ENCODE measurements around the gene TM9SF3. TPM values are rescaled to one million over a fixed set of nuclear protein-coding genes. Genes with fewer than 3 reads are reported as not detected.

The TM9SF3 gene
- total RNA-seq, result 10 to 100 TPM; 75.5 to 99.9 (median 86.8) TPM

DNA sequence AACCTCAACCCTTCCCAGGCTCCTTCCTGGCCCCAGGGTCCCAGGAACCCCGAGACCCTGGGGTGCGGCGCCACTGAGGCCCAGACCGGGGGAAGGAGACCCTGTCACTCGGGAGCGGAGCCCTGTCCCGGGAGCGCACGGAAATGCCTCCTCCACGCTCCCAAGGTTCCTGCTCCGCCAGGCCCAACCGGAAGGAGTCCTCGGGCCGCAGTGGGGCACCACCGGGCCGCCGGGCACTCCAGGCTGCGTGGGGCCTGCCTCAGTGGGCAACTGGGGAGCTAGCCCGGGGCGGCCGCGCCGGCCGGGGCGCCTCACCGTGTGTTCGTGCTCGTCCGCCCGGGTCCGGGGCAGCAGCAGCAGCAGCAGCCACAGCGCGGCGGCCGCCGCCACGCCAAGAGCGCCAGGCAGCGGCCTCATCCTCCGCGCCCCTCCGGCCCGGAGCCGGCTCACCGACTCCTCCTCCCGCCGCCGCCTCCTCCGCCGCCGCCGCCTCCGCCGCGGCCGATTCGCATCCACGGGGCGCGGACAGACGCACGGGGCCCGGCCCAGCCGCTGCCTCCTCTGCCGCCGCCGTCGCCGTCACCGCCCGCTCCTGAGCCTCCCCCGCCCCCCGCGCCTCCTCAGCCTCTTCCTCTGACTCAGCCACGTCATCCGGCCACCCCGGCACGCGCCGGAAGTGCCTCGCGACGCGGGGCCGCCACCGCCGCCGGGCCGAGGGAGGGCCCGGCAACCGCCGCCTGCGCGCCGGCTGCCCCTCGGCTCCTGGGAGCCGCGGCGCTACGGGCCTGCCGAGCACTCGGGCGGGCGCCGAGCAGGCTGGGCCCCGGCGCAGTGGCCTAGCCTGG lies at the start of gene TM9SF3:
Gene TM9SF3, minus strand, starts transcription at position 594 of the 845 bp plus-strand sequence. Its CDS starts 177 bp downstream, at position 417.
- TF ChIP-seq, protein P1, sequence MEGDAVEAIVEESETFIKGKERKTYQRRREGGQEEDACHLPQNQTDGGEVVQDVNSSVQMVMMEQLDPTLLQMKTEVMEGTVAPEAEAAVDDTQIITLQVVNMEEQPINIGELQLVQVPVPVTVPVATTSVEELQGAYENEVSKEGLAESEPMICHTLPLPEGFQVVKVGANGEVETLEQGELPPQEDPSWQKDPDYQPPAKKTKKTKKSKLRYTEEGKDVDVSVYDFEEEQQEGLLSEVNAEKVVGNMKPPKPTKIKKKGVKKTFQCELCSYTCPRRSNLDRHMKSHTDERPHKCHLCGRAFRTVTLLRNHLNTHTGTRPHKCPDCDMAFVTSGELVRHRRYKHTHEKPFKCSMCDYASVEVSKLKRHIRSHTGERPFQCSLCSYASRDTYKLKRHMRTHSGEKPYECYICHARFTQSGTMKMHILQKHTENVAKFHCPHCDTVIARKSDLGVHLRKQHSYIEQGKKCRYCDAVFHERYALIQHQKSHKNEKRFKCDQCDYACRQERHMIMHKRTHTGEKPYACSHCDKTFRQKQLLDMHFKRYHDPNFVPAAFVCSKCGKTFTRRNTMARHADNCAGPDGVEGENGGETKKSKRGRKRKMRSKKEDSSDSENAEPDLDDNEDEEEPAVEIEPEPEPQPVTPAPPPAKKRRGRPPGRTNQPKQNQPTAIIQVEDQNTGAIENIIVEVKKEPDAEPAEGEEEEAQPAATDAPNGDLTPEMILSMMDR (IDR thresholded peaks at IDR 0.05), result no peak
- DNase-seq (ENCODE audit: low spot score) (peak; percentile 73), ATAC-seq (ENCODE audit: low FRiP score) (peak; percentile 87)

DNA sequence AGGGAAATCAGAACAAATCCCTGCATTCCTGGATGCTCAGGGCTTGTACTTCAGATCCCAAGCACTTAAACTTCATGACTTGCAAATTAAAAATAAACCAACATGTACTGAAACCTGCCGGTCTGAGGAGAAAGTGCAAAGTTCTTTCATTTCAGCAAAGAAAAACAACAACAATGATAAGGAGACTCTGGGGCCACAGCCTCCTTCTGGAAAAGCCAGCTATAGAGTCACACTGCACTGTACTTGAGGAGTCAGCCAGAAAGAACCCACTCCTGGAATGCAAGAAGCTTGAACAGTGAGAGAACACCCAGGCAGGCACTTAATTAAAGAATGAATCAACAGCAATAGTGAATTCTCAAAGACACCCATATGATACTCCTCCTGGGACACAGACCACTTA lies 49.7 kb upstream of the TM9SF3 start:
- TF ChIP-seq, protein P1 (IDR thresholded peaks at IDR 0.05), result no peak
- ATAC-seq (ENCODE audit: low FRiP score) (no peak), DNase-seq (ENCODE audit: low spot score) (no peak)

DNA sequence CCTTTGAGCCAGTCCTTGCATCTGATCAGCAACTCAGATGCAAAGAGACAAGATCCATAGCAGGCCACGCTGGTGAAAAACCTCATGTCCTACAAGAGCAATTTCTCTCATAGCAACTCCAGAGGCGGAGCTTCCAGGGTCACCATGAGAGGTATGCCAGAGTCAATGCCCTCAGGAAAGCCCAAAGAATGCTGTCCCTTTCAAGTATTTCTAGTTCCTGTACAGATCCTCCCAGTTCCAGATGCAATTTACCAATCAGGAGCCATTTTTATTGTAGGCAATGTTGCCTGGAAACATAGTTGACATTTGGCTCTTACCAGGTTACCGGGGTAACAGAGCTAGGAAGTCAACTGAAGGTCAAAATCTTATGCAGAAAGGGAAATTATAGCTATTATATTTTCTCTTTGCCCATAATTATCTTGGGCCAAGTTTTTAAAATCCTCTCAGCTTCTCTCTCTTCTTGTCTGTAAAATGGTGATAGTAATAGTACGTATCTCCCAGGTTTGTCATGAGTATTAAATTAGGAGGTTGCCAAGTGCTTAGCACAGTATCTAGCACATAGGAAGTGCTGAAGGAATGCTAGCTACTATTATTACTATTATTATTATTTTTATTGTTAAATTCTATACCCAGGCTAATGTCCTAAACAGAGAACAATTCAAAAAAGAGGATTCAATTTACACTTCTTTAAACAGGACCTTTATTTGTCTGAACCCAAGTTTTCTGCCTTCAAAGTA lies 46.3 kb upstream of the TM9SF3 start:
- ATAC-seq (ENCODE audit: low FRiP score), result no peak
- no peak for DNase-seq (ENCODE audit: low spot score)
- TF ChIP-seq, protein P1 (IDR thresholded peaks at IDR 0.05), result no peak

DNA sequence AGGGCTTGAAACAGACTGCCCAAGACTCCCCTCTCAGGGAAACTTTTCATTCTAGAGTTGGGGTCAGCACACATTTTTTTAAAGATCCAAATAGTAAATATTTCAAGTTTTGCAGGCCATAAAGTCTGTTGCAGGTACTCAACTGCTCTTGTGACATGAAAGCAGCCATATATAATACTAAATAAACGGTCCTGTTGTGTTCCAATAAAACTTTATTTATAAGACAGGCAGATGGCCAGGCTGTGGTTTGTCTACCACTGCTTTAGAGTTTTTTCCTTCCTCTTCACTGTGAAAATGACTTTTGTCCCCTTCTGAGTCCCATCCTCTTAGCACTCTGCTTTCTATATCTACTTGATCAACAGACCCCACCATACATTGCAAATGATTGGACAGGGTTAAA lies 40.5 kb upstream of the TM9SF3 start:
- ATAC-seq (ENCODE audit: low FRiP score) (no peak), DNase-seq (ENCODE audit: low spot score) (no peak)
- TF ChIP-seq, protein P1 (IDR thresholded peaks at IDR 0.05), result no peak

DNA sequence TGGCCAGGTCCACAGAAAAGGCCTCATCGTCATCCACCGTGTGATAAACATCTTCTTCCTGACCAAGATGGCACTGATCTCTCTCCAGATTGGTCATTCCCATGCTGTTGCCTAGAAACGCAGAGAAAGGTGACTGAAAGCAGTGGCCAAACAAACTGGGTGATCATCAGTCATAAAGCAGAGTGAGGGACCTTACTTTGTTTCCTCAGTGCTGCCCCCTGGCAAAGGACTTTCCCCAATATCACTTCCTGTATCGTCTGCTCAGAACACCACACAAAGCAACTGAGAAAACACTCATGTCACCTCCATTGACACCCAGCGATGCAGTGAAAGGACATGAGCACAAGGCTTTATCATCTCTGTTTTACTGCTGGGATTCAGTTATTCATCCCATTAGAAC lies 40.0 kb upstream of the TM9SF3 start:
- no peak for ATAC-seq (ENCODE audit: low FRiP score)
- TF ChIP-seq, protein P1 (IDR thresholded peaks at IDR 0.05), result no peak
- DNase-seq (ENCODE audit: low spot score), result no peak

DNA sequence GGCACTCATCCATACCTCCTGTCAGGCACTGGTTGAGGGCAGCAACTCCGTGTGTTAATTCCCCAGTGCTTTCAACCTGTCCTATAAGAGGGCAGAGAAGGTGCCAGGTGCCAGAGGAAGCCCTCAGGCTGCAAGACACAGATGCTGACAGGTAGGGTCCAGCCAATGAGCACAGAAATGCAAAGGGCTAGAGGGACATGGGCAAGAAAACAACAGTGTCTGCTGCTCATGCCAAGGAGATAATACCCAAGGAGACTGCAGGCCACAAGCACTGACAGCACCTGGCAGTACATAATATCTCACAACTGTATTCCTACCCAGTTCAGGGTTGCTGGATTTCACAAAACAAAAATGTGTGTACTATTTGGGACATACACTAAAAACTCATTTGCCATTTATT lies 38.4 kb upstream of the TM9SF3 start:
- TF ChIP-seq, protein P1 (IDR thresholded peaks at IDR 0.05), result no peak
- ATAC-seq (ENCODE audit: low FRiP score) (no peak), DNase-seq (ENCODE audit: low spot score) (no peak)
